HG03108 (cell line): ENCODE data around the gene ST3GAL3.
"Not testable (repeated sequence)": the region's sequence is repeated elsewhere in the genome, so short reads cannot be mapped to it uniquely, and the experiment has no call there.

Source experiments
- ATAC-seq: cut with Tn5 transposase; IDR thresholded peaks from one replicate; pipeline ENCODE4 v1.9.1; 2021; ENCODE audit warnings: moderate library complexity; ENCODE audit not compliant: unreplicated experiment

Gene ST3GAL3

GRCh38 chr1:43699281-43699680 lies 8.1 kb upstream of the ST3GAL3 start:
- no peak for ATAC-seq

- ATAC-seq, result no peak
These were observed 3.5 kb upstream of the ST3GAL3 start for GRCh38 chr1:43703836-43704235.

- no peak for ATAC-seq
These were observed 2.5 kb upstream of the ST3GAL3 start for GRCh38 chr1:43704838-43705237.

GRCh38 chr1:43705334-43705733 lies 2.0 kb upstream of the ST3GAL3 start:
- no peak for ATAC-seq

DNA sequence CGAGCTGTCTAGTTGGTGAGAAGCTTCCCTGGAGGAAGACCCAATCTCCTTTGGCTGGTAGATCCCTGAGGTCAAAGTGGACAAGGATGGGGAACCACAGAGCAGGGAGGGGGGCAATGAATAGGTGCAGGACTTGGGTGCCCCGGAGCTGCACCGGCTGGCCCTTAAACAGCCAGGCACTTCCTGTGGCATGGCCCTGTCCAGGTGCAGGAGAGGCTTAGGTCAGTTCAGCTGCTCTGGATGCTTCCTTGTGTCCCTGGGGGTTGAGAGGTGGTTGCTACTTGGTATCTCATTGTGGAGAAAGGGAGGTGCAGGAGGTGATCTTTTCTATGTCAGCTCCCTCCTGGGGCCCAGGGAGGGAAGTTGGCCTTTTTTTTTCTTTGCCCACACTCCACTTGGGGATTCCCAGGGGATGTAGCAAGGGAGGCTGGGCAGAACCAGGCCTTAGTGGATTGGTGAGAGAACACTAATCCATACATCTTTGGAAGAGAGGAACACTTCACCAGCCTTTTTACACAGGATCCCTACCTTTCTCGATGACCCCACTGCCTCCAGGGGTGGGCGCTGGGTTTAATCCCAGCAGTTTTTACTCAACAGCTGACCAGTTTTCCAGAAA lies 1.2 kb upstream of the ST3GAL3 start:
- ATAC-seq, result no peak

GRCh38 chr1:43706598-43707189 lies 642 bp upstream of the ST3GAL3 start:
- ATAC-seq, result no peak

DNA sequence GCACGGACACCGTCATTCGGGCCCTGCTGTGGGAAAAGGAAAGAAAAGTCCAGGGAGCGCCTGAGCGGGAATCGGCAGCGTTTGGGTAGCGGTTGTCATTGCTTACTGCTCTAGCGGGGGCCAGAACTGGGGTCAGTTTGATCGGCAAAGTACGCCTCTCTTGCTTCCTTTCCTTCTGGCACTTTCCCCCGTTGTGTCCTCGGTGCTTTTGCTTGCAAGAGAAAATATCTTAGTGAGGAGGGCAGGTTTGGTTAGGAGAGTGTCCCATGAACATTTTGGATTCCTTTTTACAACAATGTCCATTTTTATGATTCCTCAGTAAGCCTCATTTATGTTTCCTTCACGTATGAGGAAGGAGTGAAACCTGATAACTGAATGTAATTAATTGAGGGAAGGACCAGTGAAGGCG lies 670 bp downstream of the ST3GAL3 start:
- no peak for ATAC-seq

DNA sequence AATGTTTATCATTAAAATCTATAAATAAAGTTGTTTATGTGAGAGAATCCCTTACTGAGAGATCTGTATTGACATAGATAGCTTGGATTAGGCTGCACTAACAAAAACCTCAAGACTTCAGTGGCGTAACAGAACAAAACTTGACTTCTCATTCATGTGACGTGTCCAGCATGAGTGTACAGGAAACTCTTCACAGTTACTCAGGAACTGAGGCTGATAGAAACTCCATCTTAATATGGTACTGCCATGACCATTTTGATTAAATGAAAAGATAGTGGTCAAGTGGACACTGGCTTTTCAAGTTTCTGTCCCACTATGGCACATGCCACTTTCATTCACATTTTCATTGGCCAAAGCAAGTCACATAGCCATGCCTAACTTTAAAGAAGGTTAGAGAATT lies 3.7 kb downstream of the ST3GAL3 start:
- no peak for ATAC-seq

- ATAC-seq, result no peak
These were observed 4.4 kb downstream of the ST3GAL3 start for GRCh38 chr1:43711524-43712386.

DNA sequence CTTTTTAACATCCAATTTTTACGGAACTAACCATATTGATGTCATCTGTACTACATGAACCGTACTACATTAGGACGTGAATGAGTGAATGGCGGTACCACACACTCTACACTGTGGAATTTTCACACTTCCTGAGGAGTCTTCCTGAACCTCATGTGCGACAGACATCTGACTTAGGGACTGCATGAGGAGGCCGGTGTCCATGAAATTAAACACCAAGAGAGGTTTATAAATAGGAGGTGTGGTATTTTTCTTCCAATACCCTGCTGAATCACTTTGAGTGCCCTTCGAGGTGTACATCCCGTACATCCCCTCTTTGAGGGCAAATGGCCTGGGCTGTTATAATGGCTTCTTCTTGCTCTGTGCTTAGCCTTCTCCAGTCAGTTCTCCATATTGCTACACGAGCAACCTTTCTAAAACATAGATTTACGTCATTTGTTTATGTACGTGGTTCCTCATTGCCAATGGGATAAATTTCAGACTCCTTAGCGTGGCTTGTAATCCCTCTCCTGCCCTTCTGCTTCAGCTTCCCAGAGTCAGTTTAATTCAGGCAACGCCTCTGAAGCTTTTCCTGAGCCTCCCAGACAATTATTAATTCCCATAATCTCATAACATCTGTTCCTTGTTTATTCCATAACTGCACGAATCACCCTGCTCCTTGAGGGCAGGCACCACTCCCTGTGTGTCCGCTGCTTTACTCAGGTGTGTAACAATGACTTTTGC lies 9.4 kb downstream of the ST3GAL3 start:
- no peak for ATAC-seq

GRCh38 chr1:43719063-43719462 lies 11.7 kb downstream of the ST3GAL3 start:
- no peak for ATAC-seq

DNA sequence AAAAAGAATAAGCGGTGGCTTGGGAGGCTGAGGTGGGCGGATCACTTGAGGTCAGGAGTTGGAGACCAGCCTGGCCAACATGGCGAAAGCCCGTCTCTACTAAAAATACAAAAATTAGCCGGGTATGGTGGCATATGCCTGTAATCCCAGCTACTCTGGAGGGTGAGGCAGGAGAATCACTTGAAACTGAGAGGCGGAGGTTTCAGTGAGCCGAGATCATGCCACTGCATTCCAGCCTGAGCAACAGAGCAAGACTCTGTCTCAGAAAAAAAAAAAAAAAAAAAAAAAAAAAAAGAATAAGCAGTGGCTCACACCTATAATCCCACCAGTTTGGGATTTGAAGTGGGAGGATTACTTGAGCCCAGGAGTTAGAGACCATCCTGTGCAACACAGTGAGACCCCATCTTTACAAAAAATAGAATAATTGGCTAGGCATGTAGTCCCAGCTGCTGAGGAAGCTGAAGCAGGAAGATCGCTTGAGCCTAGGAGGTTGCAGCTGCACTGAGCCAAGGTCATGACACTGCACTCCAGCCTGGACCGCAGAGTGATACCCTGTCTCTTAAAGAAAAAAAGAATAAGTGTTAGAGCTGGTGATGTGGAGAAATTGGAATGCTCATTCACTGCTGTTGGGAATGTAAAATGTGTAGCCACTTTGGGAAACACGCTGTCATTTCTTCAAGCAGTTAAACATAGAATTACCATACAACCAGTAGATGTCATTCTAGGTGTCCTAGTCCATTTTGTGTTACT lies 12.5 kb downstream of the ST3GAL3 start:
- ATAC-seq, result not testable (repeated sequence)

GRCh38 chr1:43722810-43723209 lies 15.5 kb downstream of the ST3GAL3 start:
- no peak for ATAC-seq

- no peak for ATAC-seq
These were observed 22.6 kb downstream of the ST3GAL3 start for GRCh38 chr1:43729816-43730463.

GRCh38 chr1:43731867-43732531 lies 24.7 kb downstream of the ST3GAL3 start:
- ATAC-seq, result no peak

GRCh38 chr1:43736819-43737218 lies 29.5 kb downstream of the ST3GAL3 start:
- no peak for ATAC-seq

- ATAC-seq, result no peak
These were observed 34.7 kb downstream of the ST3GAL3 start for GRCh38 chr1:43742026-43742425.

DNA sequence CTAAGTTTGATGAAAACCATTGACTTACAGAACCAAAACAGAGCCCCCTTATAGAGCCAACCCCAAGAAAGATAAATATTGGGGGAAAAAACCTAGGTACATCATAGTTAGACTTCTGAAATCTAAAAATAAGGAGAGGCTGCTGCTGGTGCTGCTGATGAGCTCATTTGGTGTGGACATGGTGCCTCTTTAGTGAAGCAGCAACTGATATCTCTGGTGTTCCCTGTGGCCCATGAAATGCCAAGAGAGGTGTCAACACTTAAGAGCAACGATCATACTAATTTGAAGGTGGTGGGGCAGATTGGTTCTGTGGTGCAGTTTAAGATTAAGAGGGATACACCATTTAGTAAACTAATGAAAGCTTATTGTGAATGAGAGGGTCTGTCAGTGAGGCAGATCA lies 35.9 kb downstream of the ST3GAL3 start:
- ATAC-seq, result no peak

DNA sequence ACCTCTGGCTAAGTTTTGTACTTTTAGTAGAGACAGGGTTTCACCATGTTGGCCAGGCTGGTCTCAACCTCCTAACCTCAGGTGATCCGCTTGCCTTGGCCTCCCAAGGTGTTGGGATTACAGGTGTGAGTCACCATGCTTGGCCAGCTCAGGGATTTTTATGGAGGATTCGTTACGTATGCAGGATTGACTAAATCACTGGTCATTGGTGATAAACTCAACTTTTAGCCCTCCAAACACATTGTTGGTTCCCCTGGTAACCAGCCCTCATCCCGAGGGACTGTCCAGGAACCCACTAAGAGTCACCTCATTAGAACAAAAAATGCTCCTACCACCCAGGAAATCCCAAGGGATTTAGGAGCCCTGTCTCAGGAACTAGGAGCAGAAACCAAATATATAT lies 40.4 kb downstream of the ST3GAL3 start:
- no peak for ATAC-seq

DNA sequence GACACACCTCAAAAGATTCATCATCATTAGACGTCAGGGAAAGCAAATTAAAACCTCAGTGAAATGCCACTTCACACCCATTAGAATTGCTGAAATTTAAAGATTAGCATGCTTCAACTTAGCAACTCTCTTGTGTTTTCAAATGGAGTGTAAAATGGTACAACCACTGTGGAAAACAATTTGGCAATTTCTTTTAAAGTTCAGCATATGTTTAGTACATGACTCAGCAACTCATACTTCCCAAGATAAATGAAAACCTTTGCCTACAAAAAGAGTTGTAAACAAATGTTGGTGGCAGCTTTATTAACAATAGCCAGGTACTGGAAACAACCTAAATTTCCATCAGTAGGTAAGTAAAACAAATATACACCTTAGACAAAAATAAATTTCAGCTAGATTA lies 42.7 kb downstream of the ST3GAL3 start:
- ATAC-seq, result no peak
